Hepatocyte (in vitro differentiated cells): Measurements from ENCODE around the gene KCNJ1.

Experiments used
- CTCF ChIP-seq: fragments of 200-600 bp; sonication (generic); IDR thresholded peaks from 2 replicates; pipeline ENCODE4 v1.5.1; 2016; ENCODE audit warnings: antibody characterized with exemption, mild to moderate bottlenecking; ENCODE audit not compliant: poor library complexity
- EZH2phosphoT487 ChIP-seq: fragments of 200-600 bp; sonication (generic); IDR thresholded peaks from one replicate; pipeline ENCODE4 v1.6.1; 2018; ENCODE audit warnings: antibody characterized with exemption, mild to moderate bottlenecking, low read depth, moderate library complexity; ENCODE audit not compliant: unreplicated experiment, severe bottlenecking

DNA sequence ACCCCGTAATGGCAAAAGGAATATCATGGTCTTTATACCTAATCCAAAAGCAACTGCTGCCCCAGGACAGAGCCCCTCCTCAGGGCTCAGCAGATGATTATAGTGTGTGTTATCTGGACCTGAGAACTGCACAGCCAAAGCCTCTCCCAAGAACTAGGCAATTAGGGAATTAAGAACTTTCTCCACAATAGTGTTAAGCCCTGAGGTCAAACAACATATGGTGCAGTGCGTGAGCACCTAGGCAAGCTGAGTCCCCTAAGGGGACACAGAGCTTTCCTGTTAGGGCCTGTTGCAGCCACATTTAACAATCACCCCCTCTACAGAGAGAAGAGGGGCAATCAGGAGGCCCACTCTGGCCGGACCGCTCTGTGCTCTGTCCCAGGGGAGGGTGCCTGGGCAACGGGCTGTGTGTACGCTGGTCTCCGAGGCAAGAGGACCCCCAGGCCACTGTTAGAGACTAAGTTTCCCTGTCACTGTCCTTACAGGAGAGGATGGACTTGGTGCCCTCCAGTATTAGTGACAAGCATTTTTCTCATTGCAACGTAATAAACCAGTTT lies 22.6 kb upstream of the KCNJ1 start:
- TF ChIP-seq CTCF (no peak), EZH2phosphoT487 (no peak)
